Heart left ventricle (tissue), 16 donors: ENCODE data around the gene MAML3. TPM values are rescaled to one million over a fixed set of nuclear protein-coding genes. Genes with fewer than 3 reads are reported as not detected.

Source experiments
- ATAC-seq, 4 donors: fragments of 200-7000 bp; cut with Tn5 transposase; one replicate each; pipeline ENCODE4 v1.9.1; 2020 to 2022; ENCODE audit warnings: moderate library complexity in 4 of 4, mild to moderate bottlenecking in 3 of 4, moderate number of reproducible peaks in 1 of 4
- DNase-seq, 5 donors: peaks; one replicate each; pipeline ENCODE4 v3.0.0-alpha.2; 2020
- H3K27ac ChIP-seq, 12 donors: fragments of 200-600 bp; sonication (generic) in 4 of 12; one replicate each; pipeline versions ENCODE4 v1.5.0 to v1.8.0; 2016 to 2022; ENCODE audit warnings: mild to moderate bottlenecking in 2 of 12
- H3K27me3 ChIP-seq, 9 donors: fragments of 200-600 bp; sonication (generic) in 2 of 9; one replicate each; pipeline versions ENCODE4 v1.5.1 to v1.8.0; 2016 to 2022; ENCODE audit warnings: mild to moderate bottlenecking in 3 of 9
- H3K36me3 ChIP-seq, 9 donors: fragments of 200-600 bp; sonication (generic) in 2 of 9; one replicate each; pipeline versions ENCODE4 v1.5.0 to v1.8.0; 2018 to 2022; ENCODE audit warnings: mild to moderate bottlenecking in 2 of 9
- H3K4me1 ChIP-seq, 12 donors: fragments of 200-600 bp; sonication (generic) in 4 of 12; one replicate each; pipeline versions ENCODE4 v1.5.0 to v1.8.0; 2016 to 2022; ENCODE audit warnings: mild to moderate bottlenecking in 3 of 12
- H3K4me3 ChIP-seq, 12 donors: fragments of 200-600 bp; sonication (generic) in 4 of 12; one replicate each; pipeline versions ENCODE4 v1.5.0 to v1.8.0; 2017 to 2022; ENCODE audit warnings: mild to moderate bottlenecking in 9 of 12, moderate library complexity in 4 of 12
- H3K9me3 ChIP-seq, 12 donors: fragments of 200-600 bp; sonication (generic) in 4 of 12; one replicate each; pipeline versions ENCODE4 v1.5.0 to v1.8.0; 2016 to 2022; ENCODE audit warnings: mild to moderate bottlenecking in 1 of 12
- CTCF ChIP-seq, 12 donors: fragments of 200-600 bp; sonication (generic) in 4 of 12; IDR thresholded peaks; one replicate each; pipeline versions ENCODE4 v1.5.0 to v1.8.0; 2018 to 2022; ENCODE audit warnings: antibody characterized with exemption in 12 of 12, mild to moderate bottlenecking in 5 of 12
- POLR2A ChIP-seq, 2 donors: fragments of 450-650 bp; IDR thresholded peaks; one replicate each; pipeline ENCODE4 v1.6.1; 2017; ENCODE audit warnings: antibody characterized with exemption in 2 of 2, mild to moderate bottlenecking in 2 of 2, moderate library complexity in 2 of 2
- WGBS, 4 donors: extraction: QIAGEN DNeasy Blood & Tissue Kit in 2 of 4; methylation state at CpG; one replicate each; pipeline versions ENCODE4 v1.1.5 to v1.1.7; 2013 to 2018; 5-methylcytosine and 5-hydroxymethylcytosine counted together
- intact Hi-C, 10 donors: fragments of 100-400 bp; cut with DNase I; formaldehyde crosslinking; loops; one replicate each; pipeline versions ENCODE4 v1.11.1 to v1.14.2; 2022
- polyA plus RNA-seq, 2 donors: library from polyadenylated mRNA; stranded (reverse); fragments of 200-250 nt; gene quantifications; one replicate each; pipeline ENCODE4 v1.2.3, GENCODE V29; 2013
- total RNA-seq, 9 donors: library from RNA; depleted of rRNA in 2 of 9; stranded (reverse); fragments of >200 nt in 2 of 9; fragmentation: NEBNext Ultra II Directional in 3 of 9; extraction: Animal tissue kit (Norgen Biotek cat#: 25700) in 3 of 9; gene quantifications; one replicate each; pipeline versions ENCODE4 v1.1.0 to v1.2.4, GENCODE V29; 2016 to 2023
- donor health status: ischemic (EF 13 %, LVEDD 7.1; RV severe dilation, severe dysfunction).
- donor health status: healthy with polysubstance abuse.
- donor health status: DM: no; HTN: yes; CAD: no.
- donor health status: DM: no; HTN: no; CAD: no.
- donor health status: ischemic (EF 25% LVEDD 6.9; RV normal size, moderate dysfunction).
- donor health status: ischemic (EF 25% LVEDD 5.7; RV mildly dilated, moderate dysfunction).
- donor health status: healthy.
- donor health status: DM: yes; HTN: yes; CAD: no.
- donor health status: ischemic (EF 35%, LVEDD 5.7; RV mildly dilated, moderate dysfunction).
- donor health status: nonischemic (EF 11% LVEDD 7.7; RV severe dilation, severe dysfunction).
- donor health status: DM: yes; HTN: yes; CAD: no.
- donor health status: PGD.
- donor health status: ischemic (EF 29% LVEDD 5.4; RV normal size, mild dysfunction).
- donor health status: nonischemic (EF 23%, LVEDD 6.1; RV moderate dilation, normal function).

The MAML3 gene
- total and polyA plus RNA-seq, 11 donors: 0.76 to 5.9 (median 2.4) TPM

DNA sequence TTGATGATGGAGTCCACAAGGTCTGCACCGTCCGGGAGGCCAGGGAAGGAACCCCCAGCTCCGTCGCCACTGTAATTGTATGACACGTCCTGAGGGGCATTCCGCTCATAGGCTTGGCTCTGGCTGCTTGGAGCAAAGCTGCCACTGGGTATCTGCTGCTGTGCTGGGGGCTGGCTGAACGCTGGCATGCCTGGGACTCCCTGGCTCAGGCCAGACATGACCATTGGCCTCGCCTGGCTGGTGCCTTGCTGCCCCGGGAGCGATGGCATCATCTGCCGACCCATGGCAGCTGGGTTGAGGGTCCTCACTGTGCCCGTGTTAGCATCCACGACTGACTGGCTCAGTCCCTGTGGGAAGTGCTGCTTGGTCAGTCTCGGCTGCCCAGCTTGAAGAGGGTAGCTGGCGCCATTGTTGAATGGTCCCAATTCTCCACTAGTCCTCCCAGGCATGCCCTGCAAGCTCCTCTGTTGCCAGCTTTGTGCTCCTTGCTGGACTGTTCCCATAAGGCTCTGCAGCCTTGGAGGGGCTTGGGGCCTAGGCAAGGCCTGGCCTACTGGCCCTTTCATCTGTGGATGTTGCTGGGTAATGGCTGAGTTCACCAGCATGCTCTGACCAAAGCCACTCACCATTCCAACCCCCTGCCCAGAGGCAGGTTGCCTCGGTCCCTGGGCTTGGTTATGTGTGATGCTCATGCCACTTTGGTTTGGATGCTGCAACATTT, 434.4 kb downstream of the MAML3 start:
- ATAC-seq (peak in 2 of 4 donors; percentile 10 to 16), DNase-seq (no peak)
- intact Hi-C loops: no loop called here

DNA sequence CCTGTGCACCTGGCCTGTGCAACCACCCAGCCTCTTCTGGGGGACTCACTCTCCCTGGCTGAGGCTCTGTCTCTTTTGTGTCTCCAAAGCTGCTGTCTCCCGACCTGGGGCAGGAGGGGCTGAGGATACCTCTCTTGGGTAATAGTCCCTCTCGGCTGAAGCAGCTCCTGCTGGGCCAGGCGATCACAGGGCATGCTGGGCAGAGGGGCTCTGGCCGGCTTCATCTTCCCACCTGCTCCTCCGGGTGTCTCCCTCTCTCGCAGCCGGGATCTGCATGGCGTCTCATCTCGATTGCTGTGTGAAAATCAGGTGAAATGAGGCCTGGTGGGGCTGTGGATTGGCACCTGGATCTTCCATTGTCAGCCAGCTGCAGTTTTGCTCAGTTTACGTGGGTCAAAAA, 435.2 kb downstream of the MAML3 start:
- H3K4me1 ChIP-seq: peaks cover 0 to 24% (median 3%) of the 10 kb centered on the region in 12 donors
- no peak overlapping the region for H3K27ac ChIP-seq
- peak in 1 of 4 donors; percentile 10 for ATAC-seq
- H3K4me3 ChIP-seq: no peak overlapping the region
- peaks cover 0 to 36% (median 20%) of the 10 kb centered on the region in 9 donors for H3K36me3 ChIP-seq
- H3K9me3 ChIP-seq: no peaks in the 10 kb centered on the region
- H3K27me3 ChIP-seq: no peaks in the 10 kb centered on the region
- WGBS, 4 donors: 88 to 91% (median 88%) methylated on average over 10 of the region's 10 CpGs
- TF ChIP-seq POLR2A (IDR thresholded peaks at IDR 0.05) (no peak), CTCF (IDR thresholded peaks at IDR 0.05) (no peak)
- DNase-seq: no peak
- intact Hi-C loops: no loop called here

More for the DNA sequence above, 434.4 kb downstream of the MAML3 start:
- no peak overlapping the region for H3K4me3 ChIP-seq
- peaks cover 0 to 40% (median 21%) of the 10 kb centered on the region in 9 donors for H3K36me3 ChIP-seq
- H3K9me3 ChIP-seq: no peaks in the 10 kb centered on the region
- TF ChIP-seq POLR2A (IDR thresholded peaks at IDR 0.05) (no peak), CTCF (IDR thresholded peaks at IDR 0.05) (no peak)
- no peaks in the 10 kb centered on the region for H3K27me3 ChIP-seq
- H3K4me1 ChIP-seq: peaks cover 0 to 18% (median 3%) of the 10 kb centered on the region in 12 donors
- WGBS, 4 donors: 93 to 97% (median 97%) methylated on average over 10 to 16 of the region's 16 CpGs
- no peak overlapping the region for H3K27ac ChIP-seq

DNA sequence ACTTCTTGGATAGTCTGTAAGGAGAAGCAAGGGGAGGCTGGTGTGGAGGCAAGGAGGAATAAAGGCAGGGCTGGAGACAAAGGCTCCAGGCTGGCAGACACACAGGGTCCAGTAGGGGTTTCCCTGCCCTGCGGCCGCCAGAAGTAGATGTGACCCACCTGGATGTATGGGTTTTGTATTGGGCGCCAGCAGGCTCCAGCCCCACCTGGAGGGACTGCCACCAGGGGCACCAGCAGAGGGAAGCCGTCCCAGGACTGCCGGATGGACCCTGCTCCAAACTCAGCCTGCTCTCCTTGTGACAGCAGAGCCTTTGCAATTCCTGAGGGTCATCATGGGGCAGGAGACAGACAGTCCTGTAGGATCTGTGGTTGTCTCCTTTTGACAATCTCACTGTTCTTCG, 435.6 kb downstream of the MAML3 start:
- Histone ChIP-seq H3K4me1 (peaks cover 0 to 29% (median 3%) of the 10 kb centered on the region in 12 donors), H3K4me3 (no peak overlapping the region), H3K27me3 (no peaks in the 10 kb centered on the region), H3K9me3 (no peaks in the 10 kb centered on the region), H3K36me3 (peaks cover 0 to 32% (median 20%) of the 10 kb centered on the region in 9 donors), H3K27ac (no peak overlapping the region)
- intact Hi-C loops: no loop called here
- ATAC-seq: peak in 1 of 4 donors; percentile 4
- no peak for TF ChIP-seq CTCF (IDR thresholded peaks at IDR 0.05)
- no peak for TF ChIP-seq POLR2A (IDR thresholded peaks at IDR 0.05)
- DNase-seq: no peak
- 94 to 100% (median 97%) methylated on average over 4 to 6 of the region's 6 CpGs for WGBS, 4 donors

DNA sequence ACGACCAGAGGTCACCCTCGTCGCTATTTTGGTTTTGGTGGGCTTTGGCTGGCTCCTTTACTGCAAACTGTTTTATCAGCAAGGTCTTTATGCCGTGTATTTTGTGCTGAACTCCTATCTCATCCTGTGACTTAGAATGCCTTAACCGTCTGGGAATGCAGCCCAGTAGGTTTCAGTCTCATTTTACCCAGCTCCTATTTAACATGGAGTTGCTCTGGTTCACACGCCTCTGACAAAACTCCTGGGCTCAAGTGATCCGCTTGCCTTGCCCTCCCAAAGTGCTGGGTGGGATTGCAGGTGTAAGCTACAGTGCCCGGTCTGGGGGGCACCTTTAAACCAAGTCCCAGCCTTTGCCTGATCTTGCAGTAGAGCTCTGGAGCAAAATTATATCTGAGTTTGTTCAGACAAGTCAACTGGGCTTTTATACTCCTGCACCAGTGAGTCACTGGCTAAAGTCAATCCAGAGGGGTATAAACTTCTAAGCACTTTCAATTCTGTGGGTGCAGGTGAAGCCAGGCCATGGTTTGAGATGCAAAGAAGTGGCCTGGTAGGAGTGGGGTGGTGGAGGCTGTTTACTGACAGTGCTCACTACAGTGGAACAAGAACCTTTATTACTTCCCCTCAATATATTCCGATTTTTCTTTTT, 438.1 kb downstream of the MAML3 start:
- no peak for TF ChIP-seq POLR2A (IDR thresholded peaks at IDR 0.05)
- no peak for TF ChIP-seq CTCF (IDR thresholded peaks at IDR 0.05)
- intact Hi-C loops: no loop called here

More for the DNA sequence above, 438.1 kb downstream of the MAML3 start:
- H3K9me3 ChIP-seq: no peaks in the 10 kb centered on the region
- no peaks in the 10 kb centered on the region for H3K27me3 ChIP-seq
- H3K4me3 ChIP-seq: no peak overlapping the region
- peaks cover 0 to 49% (median 20%) of the 10 kb centered on the region in 12 donors for H3K4me1 ChIP-seq
- ATAC-seq: peak in 2 of 4 donors; percentile 20 to 28
- DNase-seq: no peak
- 56 to 62% (median 60%) methylated on average over 8 to 9 of the region's 9 CpGs for WGBS, 4 donors
- peak overlapping the region in 9 of 12 donors; percentile 11 to 74 (median 29) for H3K27ac ChIP-seq
- H3K36me3 ChIP-seq: peaks cover 0 to 32% (median 20%) of the 10 kb centered on the region in 9 donors
